Measurements from ENCODE around the gene NASP. TPM values are rescaled to one million over a fixed set of nuclear protein-coding genes. Genes with fewer than 3 reads are reported as not detected.
A peak's percentile ranks its signal among the peaks of the same experiment; 100 is the strongest.

NASP gene
- total RNA-seq, 2 experiments from 2014 or later = 227 to 246 TPM

- Mint-ChIP-seq H3K27me3 (no peaks in the 10 kb centered on the region), H3K4me1 (ENCODE audit: low read depth) (peaks cover 6% of the 10 kb centered on the region), H3K9me3 (no peaks in the 10 kb centered on the region), H3K27ac (peak overlapping the region; percentile 24), H3K36me3 (ENCODE audit: low read depth) (peaks cover 31% of the 10 kb centered on the region), H3K4me3 (no peak overlapping the region)
- no peak for ATAC-seq
- intact Hi-C loops (cut with micrococcal nuclease) = no loop called here
- DNase-seq = no peak
- POLR2A ChIA-PET = interaction anchor here (0.6 to 1.5 kb wide), 2 partner anchors 9 to 26 kb away, joined by 3 to 4 read pairs; partner anchors contain the start of gene GPBP1L1
- CTCF ChIA-PET = no interaction called here
- TF ChIP-seq, protein P1, sequence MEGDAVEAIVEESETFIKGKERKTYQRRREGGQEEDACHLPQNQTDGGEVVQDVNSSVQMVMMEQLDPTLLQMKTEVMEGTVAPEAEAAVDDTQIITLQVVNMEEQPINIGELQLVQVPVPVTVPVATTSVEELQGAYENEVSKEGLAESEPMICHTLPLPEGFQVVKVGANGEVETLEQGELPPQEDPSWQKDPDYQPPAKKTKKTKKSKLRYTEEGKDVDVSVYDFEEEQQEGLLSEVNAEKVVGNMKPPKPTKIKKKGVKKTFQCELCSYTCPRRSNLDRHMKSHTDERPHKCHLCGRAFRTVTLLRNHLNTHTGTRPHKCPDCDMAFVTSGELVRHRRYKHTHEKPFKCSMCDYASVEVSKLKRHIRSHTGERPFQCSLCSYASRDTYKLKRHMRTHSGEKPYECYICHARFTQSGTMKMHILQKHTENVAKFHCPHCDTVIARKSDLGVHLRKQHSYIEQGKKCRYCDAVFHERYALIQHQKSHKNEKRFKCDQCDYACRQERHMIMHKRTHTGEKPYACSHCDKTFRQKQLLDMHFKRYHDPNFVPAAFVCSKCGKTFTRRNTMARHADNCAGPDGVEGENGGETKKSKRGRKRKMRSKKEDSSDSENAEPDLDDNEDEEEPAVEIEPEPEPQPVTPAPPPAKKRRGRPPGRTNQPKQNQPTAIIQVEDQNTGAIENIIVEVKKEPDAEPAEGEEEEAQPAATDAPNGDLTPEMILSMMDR (IDR thresholded peaks at IDR 0.05) = no peak
Observed at GRCh38 chr1:45660336-45660735, 76.5 kb downstream of the NASP start.

GRCh38 chr1:45666836-45667235 lies 83.0 kb downstream of the NASP start:
- no peaks in the 10 kb centered on the region for H3K9me3 Mint-ChIP-seq
- H3K36me3 Mint-ChIP-seq (ENCODE audit: low read depth) = peaks cover 17% of the 10 kb centered on the region
- peaks cover 42% of the 10 kb centered on the region for H3K4me1 Mint-ChIP-seq (ENCODE audit: low read depth)
- DNase-seq (no peak), ATAC-seq (no peak)
- no peak overlapping the region for H3K27ac Mint-ChIP-seq
- intact Hi-C loops (cut with micrococcal nuclease) = no loop called here
- ChIA-PET POLR2A (no interaction called here), CTCF (no interaction called here)
- H3K27me3 Mint-ChIP-seq = no peaks in the 10 kb centered on the region
- H3K4me3 Mint-ChIP-seq = no peak overlapping the region
- TF ChIP-seq, protein P1 (IDR thresholded peaks at IDR 0.05) = no peak

GRCh38 chr1:45667321-45668111 lies 83.7 kb downstream of the NASP start:
- DNase-seq (no peak), ATAC-seq (no peak)
- Mint-ChIP-seq H3K27me3 (no peaks in the 10 kb centered on the region), H3K4me3 (no peak overlapping the region), H3K27ac (no peak overlapping the region), H3K4me1 (ENCODE audit: low read depth) (peaks cover 44% of the 10 kb centered on the region), H3K9me3 (no peaks in the 10 kb centered on the region), H3K36me3 (ENCODE audit: low read depth) (peaks cover 17% of the 10 kb centered on the region)
- ChIA-PET CTCF (no interaction called here), POLR2A (interaction anchor here (0.6 to 1.8 kb wide), 3 partner anchors 11 to 153 kb away, joined by 3 to 5 read pairs (median 3); no protein-coding TSS in a partner anchor)
- intact Hi-C loops (cut with micrococcal nuclease) = no loop called here
- TF ChIP-seq, protein P1 (IDR thresholded peaks at IDR 0.05) = no peak

Other genes starting within 250 kb of the NASP start
- 10 to 100 TPM; 25.7 to 28.1 TPM for gene TOE1, start 243.9 kb upstream of the NASP start, total RNA-seq
- 10 to 100 TPM; 51.4 to 54.5 TPM for gene MUTYH, start 243.6 kb upstream of the NASP start, total RNA-seq
- 1 to 10 TPM; 2.9 to 3.7 TPM for gene TESK2, start 92.9 kb upstream of the NASP start, total RNA-seq
- gene CCDC163, start 84.0 kb upstream of the NASP start, total RNA-seq = 1 to 10 TPM; 5.6 to 7.1 TPM
- gene MMACHC, start 83.7 kb upstream of the NASP start, total RNA-seq = 1 to 10 TPM; 8.4 to 10.0 TPM
- gene PRDX1, start 62.2 kb upstream of the NASP start, total RNA-seq = 100 to 1,000 TPM; 547 to 553 TPM
- 100 to 1,000 TPM; 184 to 186 TPM for gene AKR1A1, start 33.2 kb upstream of the NASP start, total RNA-seq
- gene CCDC17, start 40.0 kb downstream of the NASP start, total RNA-seq = 1 to 10 TPM; 1.7 to 1.9 TPM
- gene GPBP1L1, start 102.5 kb downstream of the NASP start, total RNA-seq = 100 to 1,000 TPM in 1 of 2 experiments, 10 to 100 TPM in 1; 95.7 to 105 TPM
- gene TMEM69, start 104.1 kb downstream of the NASP start, total RNA-seq = 10 to 100 TPM; 30.9 to 35.7 TPM
- gene IPP, start 166.6 kb downstream of the NASP start, total RNA-seq = 10 to 100 TPM; 14.7 to 16.7 TPM
- gene MAST2, start 219.6 kb downstream of the NASP start, total RNA-seq = 10 to 100 TPM; 18.2 to 19.5 TPM

Measured in activated CD8-positive, alpha-beta T cell treated with anti-CD3 and anti-CD28 coated beads for 36 hours (primary cell).